PC-3 (cell line): ENCODE measurements around the gene CCSER2. TPM values are rescaled to one million over a fixed set of nuclear protein-coding genes. Genes with fewer than 3 reads are reported as not detected.
A peak's percentile ranks its signal among the peaks of the same experiment; 100 is the strongest.

Experiments used
- ATAC-seq: fragments of 200-7000 bp; cut with Tn5 transposase; 2 replicates; pipeline ENCODE4 v1.9.1; 2020; ENCODE audit warnings: mild to moderate bottlenecking, moderate library complexity
- BruUV-seq: library from RNA; stranded (reverse); fragments of 400-500 nt; replicated peaks from 2 replicates; lab custom pipeline; 2021; lab: Mats Ljungman, UMichigan
- CTCF ChIA-PET: fragments of 300-600 bp; sonication (Branson Sonifier 250); formaldehyde crosslinking; loops from one replicate; lab custom pipeline; 2022; ENCODE audit warnings: antibody characterized with exemption; lab: Charles Lee
- POLR2A ChIA-PET: fragments of 300-600 bp; sonication (Branson Sonifier 250); formaldehyde crosslinking; loops from one replicate; lab custom pipeline; 2022; ENCODE audit warnings: antibody characterized with exemption; ENCODE audit not compliant: unreplicated experiment; lab: Charles Lee
- DNase-seq: peaks from one replicate; pipeline ENCODE4 v3.0.0-alpha.2; 2015
- H2AFZ ChIP-seq: fragments of 300-600 bp; sonication (generic); 2 replicates; pipeline ENCODE4 v1.6.0; 2016; ENCODE audit warnings: antibody characterized with exemption, low read length
- H3F3A ChIP-seq: fragments of 300-600 bp; sonication (generic); one replicate; pipeline ENCODE4 v1.6.0; 2017; ENCODE audit warnings: antibody characterized with exemption, low read length, control low read depth, mild to moderate bottlenecking; ENCODE audit not compliant: unreplicated experiment
- H3K27ac ChIP-seq: fragments of 300-600 bp; sonication (generic); 2 replicates; pipeline ENCODE4 v1.5.1; 2016; ENCODE audit warnings: mild to moderate bottlenecking, low read length
- H3K27me3 ChIP-seq: fragments of 300-600 bp; sonication (generic); 2 replicates; pipeline ENCODE4 v1.6.1; 2016; ENCODE audit warnings: low read length, mixed read lengths
- H3K36me3 ChIP-seq: fragments of 300-600 bp; sonication (generic); 2 replicates; pipeline ENCODE4 v1.6.1; 2016; ENCODE audit warnings: low read depth, mixed run types, low read length, mixed read lengths
- H3K4me1 ChIP-seq: fragments of 300-600 bp; sonication (generic); 2 replicates; pipeline ENCODE4 v1.5.1; 2016; ENCODE audit warnings: low read length; ENCODE audit not compliant: insufficient read depth
- H3K4me2 ChIP-seq: fragments of 300-600 bp; sonication (generic); 2 replicates; pipeline ENCODE4 v1.6.0; 2016; ENCODE audit warnings: low read length
- H3K4me3 ChIP-seq: fragments of 300-600 bp; sonication (generic); 2 replicates; pipeline ENCODE4 v1.5.1; 2016; ENCODE audit warnings: mild to moderate bottlenecking, low read length, mixed read lengths
- H3K79me2 ChIP-seq: fragments of 300-600 bp; sonication (generic); 2 replicates; pipeline ENCODE4 v1.6.1; 2017; ENCODE audit warnings: low read length, mixed read lengths
- H3K9ac ChIP-seq: fragments of 300-600 bp; sonication (generic); 2 replicates; pipeline ENCODE4 v1.6.0; 2016; ENCODE audit warnings: mild to moderate bottlenecking, low read length
- H3K9me2 ChIP-seq: fragments of 300-600 bp; sonication (generic); replicated peaks from 2 replicates; pipeline ENCODE4 v1.6.1; 2016; ENCODE audit warnings: mixed run types, low read length, mixed read lengths
- H3K9me3 ChIP-seq: fragments of 300-600 bp; sonication (generic); 2 replicates; pipeline ENCODE4 v1.6.1; 2016; ENCODE audit warnings: low read length, mixed read lengths
- H4K20me1 ChIP-seq: fragments of 300-600 bp; sonication (generic); 2 replicates; pipeline ENCODE4 v1.6.1; 2016; ENCODE audit warnings: low read length, mixed read lengths
- EZH2 ChIP-seq: fragments of 300-600 bp; sonication (generic); IDR thresholded peaks from one replicate; pipeline ENCODE4 v1.6.1; 2017; ENCODE audit warnings: antibody characterized with exemption, mild to moderate bottlenecking, low read length; ENCODE audit not compliant: unreplicated experiment
- EZH2phosphoT487 ChIP-seq: fragments of 300-600 bp; sonication (generic); IDR thresholded peaks from 2 replicates; pipeline ENCODE4 v1.6.1; 2018; ENCODE audit warnings: mild to moderate bottlenecking, antibody characterized with exemption, low read length, borderline replicate concordance
- intact Hi-C: fragments of 100-400 bp; cut with micrococcal nuclease; formaldehyde crosslinking; loops from 2 replicates; pipeline ENCODE4 v1.9.0; 2023
- total RNA-seq: library from RNA; depleted of rRNA; stranded (reverse); fragments of >200 nt; gene quantifications from 2 replicates; pipeline ENCODE4 v1.2.3, GENCODE V29; 2014
- TF ChIP-seq, protein P1 (sequence below): fragments of 300-600 bp; sonication (generic); conservative IDR thresholded peaks from 2 replicates; pipeline ENCODE4 v1.5.1; 2017; ENCODE audit warnings: antibody characterized with exemption, low read depth, mild to moderate bottlenecking, low read length

The CCSER2 gene
- total RNA-seq, 1 experiment from 2014 or later = 10.2 TPM

DNA sequence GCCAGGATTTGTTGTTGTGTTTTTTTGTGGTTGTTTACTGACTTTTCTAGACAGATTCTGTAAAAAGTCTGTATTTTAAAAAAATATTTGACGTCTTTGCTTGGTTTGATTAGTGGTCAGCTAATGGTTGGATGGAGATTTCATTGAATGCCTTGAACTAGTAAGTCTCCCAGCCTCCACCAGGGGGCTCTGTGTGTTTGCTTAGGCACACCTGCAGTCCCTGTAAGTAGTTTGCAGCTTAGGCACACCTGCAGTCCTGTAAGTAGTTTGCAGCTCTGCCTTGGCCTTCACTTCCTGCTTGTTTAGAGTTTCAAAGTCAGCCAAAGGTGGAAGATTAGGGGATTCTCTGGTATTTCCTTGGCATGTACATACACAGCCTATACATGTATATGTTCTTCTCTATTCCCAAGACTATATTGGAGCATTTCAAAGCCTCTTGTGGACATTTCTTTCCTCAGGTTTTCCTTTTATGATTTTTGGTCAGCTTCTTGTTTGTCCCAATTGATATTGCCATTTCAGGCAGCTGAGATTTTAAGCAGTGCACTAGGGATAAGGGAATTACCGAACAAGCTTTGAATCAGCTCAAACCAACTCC is 101.6 kb downstream of the CCSER2 start:
- Histone ChIP-seq H3K27ac (no peak overlapping the region), H3K36me3 (no peaks in the 10 kb centered on the region), H3K9ac (no peak overlapping the region), H3K9me3 (no peaks in the 10 kb centered on the region), H3K79me2 (0 out of 2 replicates have a peak, but pooled peaks cover 8% of the 10 kb centered on the region), H3F3A (no peaks in the 10 kb centered on the region), H3K27me3 (no peaks in the 10 kb centered on the region), H3K4me1 (peaks cover 15% of the 10 kb centered on the region), H4K20me1 (no peaks in the 10 kb centered on the region), H2AFZ (no peak overlapping the region), H3K4me2 (no peak overlapping the region), H3K4me3 (no peak overlapping the region), H3K9me2 (no peaks in the 10 kb centered on the region)
- intact Hi-C loops = loop anchor here (1.0 kb wide), 1 partner anchor 107 kb away; no protein-coding TSS in a partner anchor
- DNase-seq (peak; percentile 77), ATAC-seq (peak; percentile 77)
- TF ChIP-seq, protein P1, sequence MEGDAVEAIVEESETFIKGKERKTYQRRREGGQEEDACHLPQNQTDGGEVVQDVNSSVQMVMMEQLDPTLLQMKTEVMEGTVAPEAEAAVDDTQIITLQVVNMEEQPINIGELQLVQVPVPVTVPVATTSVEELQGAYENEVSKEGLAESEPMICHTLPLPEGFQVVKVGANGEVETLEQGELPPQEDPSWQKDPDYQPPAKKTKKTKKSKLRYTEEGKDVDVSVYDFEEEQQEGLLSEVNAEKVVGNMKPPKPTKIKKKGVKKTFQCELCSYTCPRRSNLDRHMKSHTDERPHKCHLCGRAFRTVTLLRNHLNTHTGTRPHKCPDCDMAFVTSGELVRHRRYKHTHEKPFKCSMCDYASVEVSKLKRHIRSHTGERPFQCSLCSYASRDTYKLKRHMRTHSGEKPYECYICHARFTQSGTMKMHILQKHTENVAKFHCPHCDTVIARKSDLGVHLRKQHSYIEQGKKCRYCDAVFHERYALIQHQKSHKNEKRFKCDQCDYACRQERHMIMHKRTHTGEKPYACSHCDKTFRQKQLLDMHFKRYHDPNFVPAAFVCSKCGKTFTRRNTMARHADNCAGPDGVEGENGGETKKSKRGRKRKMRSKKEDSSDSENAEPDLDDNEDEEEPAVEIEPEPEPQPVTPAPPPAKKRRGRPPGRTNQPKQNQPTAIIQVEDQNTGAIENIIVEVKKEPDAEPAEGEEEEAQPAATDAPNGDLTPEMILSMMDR = peak; percentile 79
- TF ChIP-seq EZH2 (no peak), EZH2phosphoT487 (no peak)
- no TSS peak for BruUV-seq
- CTCF ChIA-PET = interaction anchor here (0.5 to 1.6 kb wide), 4 partner anchors 72 to 110 kb away, joined by 3 to 18 read pairs (median 4); no protein-coding TSS in a partner anchor
- POLR2A ChIA-PET = no interaction called here

DNA sequence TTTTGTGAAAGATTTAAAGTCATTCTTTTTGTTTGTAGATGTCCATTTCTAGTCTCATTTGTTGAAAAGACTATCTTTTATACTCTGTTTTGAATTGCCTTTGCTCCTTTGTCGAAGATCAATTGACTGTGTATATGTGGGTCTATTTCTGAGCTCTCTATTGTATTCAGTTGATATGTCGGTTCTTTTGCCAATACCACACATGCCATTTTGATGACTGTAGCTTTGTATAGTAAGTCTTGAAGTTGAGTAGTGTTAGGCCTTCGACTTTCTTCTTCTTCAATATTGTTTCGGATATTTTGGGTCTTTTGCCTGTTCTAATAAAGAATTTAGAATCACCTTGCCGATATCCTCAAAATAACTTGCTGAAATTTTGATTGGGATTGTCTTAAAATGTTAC is 104.5 kb downstream of the CCSER2 start:
- H3K79me2 ChIP-seq = 0 out of 2 replicates have a peak, but pooled peaks cover 5% of the 10 kb centered on the region
- H3K27me3 ChIP-seq = no peaks in the 10 kb centered on the region
- no peaks in the 10 kb centered on the region for H3K36me3 ChIP-seq
- CTCF ChIA-PET = no interaction called here
- DNase-seq (peak; percentile 19), ATAC-seq (no peak)
- no peak overlapping the region for H3K4me2 ChIP-seq
- no peaks in the 10 kb centered on the region for H4K20me1 ChIP-seq
- H3K9me2 ChIP-seq = no peaks in the 10 kb centered on the region
- no peak overlapping the region for H3K9ac ChIP-seq
- POLR2A ChIA-PET = no interaction called here
- TF ChIP-seq, protein P1 = no peak
- TF ChIP-seq EZH2phosphoT487 (no peak), EZH2 (no peak)
- peaks cover 5% of the 10 kb centered on the region; the same call in 1 of the 2 replicates for H3K4me1 ChIP-seq
- no peaks in the 10 kb centered on the region for H3F3A ChIP-seq
- no peak overlapping the region for H2AFZ ChIP-seq
- intact Hi-C loops = no loop called here
- no peaks in the 10 kb centered on the region for H3K9me3 ChIP-seq
- no peak overlapping the region for H3K4me3 ChIP-seq
- BruUV-seq = no TSS peak
- no peak overlapping the region for H3K27ac ChIP-seq

DNA sequence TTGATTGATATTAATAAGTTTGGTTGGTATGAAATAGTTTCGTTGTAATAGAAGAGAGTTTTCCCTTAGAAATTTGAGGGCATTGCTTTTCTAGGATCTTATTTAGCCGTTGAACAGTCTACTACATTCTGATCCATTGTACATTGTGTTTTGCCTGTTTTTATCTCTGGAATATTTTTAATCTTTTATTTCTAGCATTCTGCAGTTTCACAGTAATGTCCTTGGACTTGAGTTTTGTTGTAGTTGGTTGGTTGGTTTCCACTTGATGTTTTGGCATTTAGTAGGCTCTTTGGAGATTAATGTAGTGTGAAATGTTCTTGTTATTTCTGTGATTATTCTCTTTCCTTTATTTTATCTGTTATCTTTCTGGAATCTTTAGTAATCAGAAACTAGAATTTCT is 112.4 kb downstream of the CCSER2 start:
- Histone ChIP-seq H3K36me3 (peaks cover 3% of the 10 kb centered on the region; the same call in 1 of the 2 replicates), H3K4me2 (no peak overlapping the region), H3K4me1 (no peaks in the 10 kb centered on the region), H3K9ac (no peak overlapping the region), H3K9me3 (no peaks in the 10 kb centered on the region), H3K27ac (no peak overlapping the region), H4K20me1 (no peaks in the 10 kb centered on the region), H3K79me2 (no peaks in the 10 kb centered on the region), H3K4me3 (no peak overlapping the region), H2AFZ (no peak overlapping the region), H3K27me3 (no peaks in the 10 kb centered on the region), H3K9me2 (no peaks in the 10 kb centered on the region), H3F3A (no peaks in the 10 kb centered on the region)
- DNase-seq (no peak), ATAC-seq (no peak)
- no TSS peak for BruUV-seq
- POLR2A ChIA-PET = no interaction called here
- TF ChIP-seq, protein P1 = no peak
- TF ChIP-seq EZH2 (no peak), EZH2phosphoT487 (no peak)
- CTCF ChIA-PET = no interaction called here
- intact Hi-C loops = no loop called here
